GM12801 (cell line): ENCODE data around the gene CFAP157.

ENCODE experiments used
- CTCF ChIP-seq: IDR thresholded peaks from one replicate; pipeline ENCODE4 v1.5.1; 2011; ENCODE audit warnings: control low read depth; ENCODE audit not compliant: insufficient read length; ENCODE audit errors: extremely low read depth

CFAP157 gene

GRCh38 chr9:127703289-127703946 lies 3.4 kb upstream of the CFAP157 start:
- no peak for TF ChIP-seq CTCF

GRCh38 chr9:127705577-127706379 lies 1.0 kb upstream of the CFAP157 start:
- no peak for TF ChIP-seq CTCF

- no peak for TF ChIP-seq CTCF
Measured at GRCh38 chr9:127707766-127708165, 978 bp downstream of the CFAP157 start.

GRCh38 chr9:127708952-127709587 lies 2.3 kb downstream of the CFAP157 start:
- TF ChIP-seq CTCF, result no peak

- no peak for TF ChIP-seq CTCF
Measured at GRCh38 chr9:127710204-127710783, 3.5 kb downstream of the CFAP157 start.

- no peak for TF ChIP-seq CTCF
Measured at GRCh38 chr9:127711226-127711701, 4.5 kb downstream of the CFAP157 start.

GRCh38 chr9:127711831-127712274 lies 5.1 kb downstream of the CFAP157 start:
- no peak for TF ChIP-seq CTCF
